Esophagus (tissue), 2 donors: Measurements from ENCODE around the gene OTOS. TPM values are rescaled to one million over a fixed set of nuclear protein-coding genes. Genes with fewer than 3 reads are reported as not detected.

Experiments used
- H3K27ac ChIP-seq, 2 donors: one replicate each; pipeline ENCODE4 v1.5.1; 2013; ENCODE audit warnings: low read depth in 2 of 2, mild to moderate bottlenecking in 2 of 2, inconsistent platforms in 1 of 2, low read length in 1 of 2, moderate library complexity in 1 of 2
- H3K27me3 ChIP-seq, 2 donors: one replicate each; pipeline ENCODE4 v1.6.1; 2013; ENCODE audit warnings: low read length in 2 of 2, control low read depth in 1 of 2, mild to moderate bottlenecking in 1 of 2; ENCODE audit not compliant: insufficient read depth in 2 of 2, control insufficient read depth in 1 of 2
- H3K36me3 ChIP-seq, 2 donors: one replicate each; pipeline ENCODE4 v1.6.1; 2013; ENCODE audit warnings: low read length in 1 of 2; ENCODE audit not compliant: control insufficient read depth in 2 of 2, insufficient read depth in 2 of 2
- H3K4me1 ChIP-seq, 2 donors: one replicate each; pipeline ENCODE4 v1.6.1; 2013; ENCODE audit warnings: low read length in 1 of 2; ENCODE audit not compliant: control insufficient read depth in 2 of 2, insufficient read depth in 2 of 2
- H3K4me3 ChIP-seq, 2 donors: one replicate each; pipeline ENCODE4 v1.5.1; 2013; ENCODE audit warnings: low read length in 2 of 2, mild to moderate bottlenecking in 2 of 2, low read depth in 1 of 2, moderate library complexity in 1 of 2
- H3K9me3 ChIP-seq, 2 donors: one replicate each; pipeline ENCODE4 v1.6.1; 2013; ENCODE audit warnings: mild to moderate bottlenecking in 2 of 2, low read depth in 1 of 2, low read length in 1 of 2, moderate library complexity in 1 of 2; ENCODE audit not compliant: control insufficient read depth in 2 of 2, insufficient read depth in 1 of 2
- WGBS, 2 donors: extraction: QIAGEN DNeasy Blood & Tissue Kit; methylation state at CpG; one replicate each; pipeline ENCODE4 v1.1.7; 2013; 5-methylcytosine and 5-hydroxymethylcytosine counted together
- polyA plus RNA-seq, 2 donors: library from polyadenylated mRNA; stranded (reverse); fragments of 200-250 nt; gene quantifications; one replicate each; pipeline ENCODE4 v1.2.3, GENCODE V29; 2013
- donor health status: healthy with polysubstance abuse.
- donor health status: Bipolar disorder and iron deficiency.

Gene OTOS
- polyA plus RNA-seq, 2 donors = not detected

GRCh38 chr2:240162939-240163714, 22.7 kb upstream of the OTOS start:
- H3K4me1 ChIP-seq = no peaks in the 10 kb centered on the region
- H3K9me3 ChIP-seq = no peaks in the 10 kb centered on the region
- no peak overlapping the region for H3K27ac ChIP-seq
- no peak overlapping the region for H3K4me3 ChIP-seq
- WGBS, 2 donors = 58 to 64% methylated on average over 16 of the region's 16 CpGs
- no peaks in the 10 kb centered on the region for H3K27me3 ChIP-seq
- no peaks in the 10 kb centered on the region for H3K36me3 ChIP-seq

DNA sequence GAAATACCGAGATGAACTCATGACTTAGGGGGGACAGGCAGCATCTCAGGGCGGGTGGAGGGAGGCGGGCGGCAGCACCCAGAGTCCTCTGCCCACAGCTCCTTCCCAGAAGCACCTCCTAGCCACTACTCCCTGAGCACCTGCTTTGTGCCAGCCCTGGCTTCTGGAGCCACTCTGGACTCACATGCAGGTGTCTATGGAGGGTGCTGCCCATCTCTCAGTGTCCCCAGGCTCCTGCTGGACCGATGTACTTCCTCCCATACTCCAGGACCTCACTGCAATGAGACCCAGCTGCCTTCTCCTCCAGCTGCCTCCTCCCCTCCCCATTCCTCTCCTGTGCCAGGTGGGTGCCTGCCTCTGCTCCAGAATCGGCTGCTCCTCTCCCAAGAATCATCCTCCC, 22.1 kb upstream of the OTOS start:
- Histone ChIP-seq H3K27ac (no peak overlapping the region), H3K4me1 (no peaks in the 10 kb centered on the region), H3K9me3 (no peaks in the 10 kb centered on the region), H3K27me3 (no peaks in the 10 kb centered on the region), H3K36me3 (no peaks in the 10 kb centered on the region), H3K4me3 (no peak overlapping the region)
- 72 to 76% methylated on average over 6 of the region's 6 CpGs for WGBS, 2 donors

GRCh38 chr2:240162032-240162431, 21.6 kb upstream of the OTOS start:
- Histone ChIP-seq H3K27ac (no peak overlapping the region), H3K27me3 (no peaks in the 10 kb centered on the region), H3K36me3 (no peaks in the 10 kb centered on the region), H3K4me1 (no peaks in the 10 kb centered on the region), H3K4me3 (no peak overlapping the region), H3K9me3 (no peaks in the 10 kb centered on the region)
- WGBS, 2 donors = 68 to 76% methylated on average over 5 of the region's 5 CpGs

DNA sequence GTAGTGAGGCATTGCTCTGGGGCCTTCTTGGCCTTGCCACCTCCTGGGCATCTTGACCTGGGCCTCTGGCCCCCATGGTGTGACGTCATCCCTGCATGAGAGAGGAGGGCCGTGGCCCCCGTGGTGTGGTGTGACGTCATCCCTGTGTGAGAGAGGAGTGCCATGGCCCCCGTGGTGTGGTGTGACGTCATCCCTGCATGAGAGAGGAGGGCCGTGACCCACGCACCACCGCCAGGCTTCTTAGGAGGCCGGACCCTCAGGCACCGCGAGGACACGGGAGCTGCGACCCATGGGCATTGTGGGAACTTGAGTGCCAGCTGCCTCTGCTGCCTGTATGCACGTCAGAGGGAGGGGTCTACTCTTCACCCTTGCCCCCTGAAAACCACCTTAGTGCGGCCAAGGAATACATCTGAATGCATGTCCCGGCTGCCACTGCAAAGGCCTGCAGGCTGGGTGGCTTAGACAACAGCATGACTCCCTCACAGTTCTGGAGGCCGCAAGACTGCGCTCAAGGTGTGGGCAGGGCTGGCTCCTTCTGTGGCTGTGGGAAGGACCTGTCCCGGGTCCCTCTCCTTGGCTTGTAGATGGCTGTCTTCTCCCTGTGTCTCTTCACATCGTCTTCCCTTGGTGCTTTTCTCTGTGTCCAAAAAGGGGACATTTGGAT, 20.8 kb upstream of the OTOS start:
- H3K9me3 ChIP-seq = no peaks in the 10 kb centered on the region
- H3K4me3 ChIP-seq = no peak overlapping the region
- WGBS, 2 donors = 83 to 85% methylated on average over 21 of the region's 21 CpGs
- no peaks in the 10 kb centered on the region for H3K36me3 ChIP-seq
- no peak overlapping the region for H3K27ac ChIP-seq
- H3K27me3 ChIP-seq = no peaks in the 10 kb centered on the region
- H3K4me1 ChIP-seq = no peaks in the 10 kb centered on the region

- 85 to 88% methylated on average over 18 of the region's 18 CpGs for WGBS, 2 donors
- Histone ChIP-seq H3K4me1 (no peaks in the 10 kb centered on the region), H3K27ac (no peak overlapping the region)
Measured at GRCh38 chr2:240160291-240161086, 20.0 kb upstream of the OTOS start.

DNA sequence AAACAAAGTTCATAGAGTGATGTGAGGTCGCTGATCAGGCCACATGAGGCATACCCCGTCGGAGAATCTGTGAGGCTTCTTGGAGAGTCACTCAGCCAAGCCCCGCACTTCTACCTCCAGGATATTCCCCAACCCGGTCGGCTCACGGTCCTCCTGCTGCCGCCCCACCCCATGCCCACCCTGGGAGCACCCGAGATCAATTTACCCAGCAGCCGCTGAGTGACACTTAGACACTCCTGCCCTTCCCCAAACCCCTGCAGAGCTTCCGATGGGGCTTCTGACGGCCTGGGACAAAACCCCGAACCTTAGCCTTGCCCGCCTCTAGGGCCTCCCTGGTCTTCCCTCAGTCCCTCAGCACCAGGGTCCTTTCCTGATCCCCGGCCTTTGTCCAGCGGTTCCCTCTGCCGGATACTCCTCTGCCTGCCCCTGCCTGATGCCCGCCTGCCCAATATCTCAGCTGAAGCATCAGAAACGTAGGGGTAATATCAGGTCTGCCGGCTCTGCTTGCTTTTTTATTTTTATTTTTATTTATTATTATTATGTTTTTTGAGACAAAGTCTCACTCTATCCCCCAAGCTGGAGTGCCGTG, 18.9 kb upstream of the OTOS start:
- 78 to 85% methylated on average over 21 of the region's 21 CpGs for WGBS, 2 donors
- no peaks in the 10 kb centered on the region for H3K4me1 ChIP-seq
- no peaks in the 10 kb centered on the region for H3K36me3 ChIP-seq
- no peaks in the 10 kb centered on the region for H3K27me3 ChIP-seq
- no peak overlapping the region for H3K27ac ChIP-seq
- no peaks in the 10 kb centered on the region for H3K9me3 ChIP-seq
- no peak overlapping the region for H3K4me3 ChIP-seq

More at GRCh38 chr2:240160291-240161086, 20.0 kb upstream of the OTOS start:
- H3K27me3 ChIP-seq = no peaks in the 10 kb centered on the region
- no peak overlapping the region for H3K4me3 ChIP-seq
- no peaks in the 10 kb centered on the region for H3K9me3 ChIP-seq
- no peaks in the 10 kb centered on the region for H3K36me3 ChIP-seq

DNA sequence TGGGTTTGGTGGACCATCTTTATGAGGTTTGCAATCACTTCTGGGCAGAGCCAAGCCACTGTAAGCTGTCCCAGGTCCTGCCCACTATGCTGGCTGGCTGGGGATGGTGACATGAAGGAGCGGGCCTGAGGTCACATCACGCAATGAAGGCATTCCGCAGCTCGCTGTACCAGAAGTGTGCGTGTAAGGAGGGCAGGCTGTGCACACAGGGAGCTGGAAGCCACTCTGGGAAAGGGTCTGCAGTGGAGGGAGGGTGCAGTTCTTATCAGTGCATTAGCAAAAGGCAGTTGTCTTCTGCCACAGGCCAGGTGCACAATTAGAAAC, 16.7 kb upstream of the OTOS start:
- Histone ChIP-seq H3K36me3 (no peaks in the 10 kb centered on the region), H3K4me3 (no peak overlapping the region), H3K27me3 (no peaks in the 10 kb centered on the region), H3K9me3 (no peaks in the 10 kb centered on the region), H3K27ac (no peak overlapping the region), H3K4me1 (no peaks in the 10 kb centered on the region)
- 91 to 95% methylated on average over 5 of the region's 5 CpGs for WGBS, 2 donors

- Histone ChIP-seq H3K9me3 (no peaks in the 10 kb centered on the region), H3K4me1 (no peaks in the 10 kb centered on the region), H3K4me3 (no peak overlapping the region), H3K27ac (no peak overlapping the region), H3K27me3 (no peaks in the 10 kb centered on the region), H3K36me3 (no peaks in the 10 kb centered on the region)
- 75 to 82% methylated on average over 29 of the region's 29 CpGs for WGBS, 2 donors
Measured at GRCh38 chr2:240156435-240157146, 16.1 kb upstream of the OTOS start.

- no peaks in the 10 kb centered on the region for H3K9me3 ChIP-seq
- H3K36me3 ChIP-seq = no peaks in the 10 kb centered on the region
- no peaks in the 10 kb centered on the region for H3K4me1 ChIP-seq
- no peaks in the 10 kb centered on the region for H3K27me3 ChIP-seq
- 70 to 74% methylated on average over 13 of the region's 13 CpGs for WGBS, 2 donors
- no peak overlapping the region for H3K27ac ChIP-seq
- H3K4me3 ChIP-seq = no peak overlapping the region
Measured at GRCh38 chr2:240155745-240156390, 15.4 kb upstream of the OTOS start.
